Stimulated activated naive CD4-positive, alpha-beta T cell (primary cell): Measurements from ENCODE around the gene ANO10.

Experiments
- DNase-seq, 6 experiments: peaks; one replicate each; lab custom pipeline; 2025; lab: John Stamatoyannopoulos, UW

ANO10 gene

DNA sequence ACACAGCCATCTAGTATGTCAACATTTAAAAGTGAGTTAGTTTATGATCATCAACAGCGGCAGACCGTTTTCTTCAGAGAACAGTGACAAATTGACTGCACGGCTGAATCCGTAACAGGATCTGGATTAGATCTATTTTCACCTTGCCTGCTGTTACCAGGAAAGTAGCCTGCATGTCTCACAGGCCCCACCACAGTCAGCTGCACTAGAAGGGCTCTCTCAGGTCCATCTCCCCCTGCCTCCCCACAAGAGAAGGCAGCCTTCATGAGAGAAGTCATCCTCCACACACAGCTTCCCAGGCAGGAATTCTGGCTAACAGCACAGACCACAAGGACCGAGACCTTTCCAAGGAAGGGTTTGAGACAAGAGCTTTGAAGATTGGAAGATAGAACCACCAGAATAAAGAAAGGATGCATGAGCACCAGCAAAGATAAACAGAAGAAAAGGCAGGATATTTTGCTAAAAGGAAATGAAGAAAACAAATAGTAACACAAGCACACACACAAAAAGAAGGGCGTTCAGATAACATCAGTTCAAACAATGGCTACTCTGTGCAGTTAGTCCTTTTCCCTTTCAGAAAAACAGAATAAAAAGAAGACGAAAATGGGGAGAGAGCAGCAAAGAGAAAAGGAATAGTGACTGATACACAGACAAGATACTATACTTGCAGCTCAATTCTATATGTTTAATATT, 208.0 kb downstream of the ANO10 start:
- DNase-seq: no peak

GRCh38 chr3:43411429-43411828, 210.4 kb downstream of the ANO10 start:
- DNase-seq: no peak

DNA sequence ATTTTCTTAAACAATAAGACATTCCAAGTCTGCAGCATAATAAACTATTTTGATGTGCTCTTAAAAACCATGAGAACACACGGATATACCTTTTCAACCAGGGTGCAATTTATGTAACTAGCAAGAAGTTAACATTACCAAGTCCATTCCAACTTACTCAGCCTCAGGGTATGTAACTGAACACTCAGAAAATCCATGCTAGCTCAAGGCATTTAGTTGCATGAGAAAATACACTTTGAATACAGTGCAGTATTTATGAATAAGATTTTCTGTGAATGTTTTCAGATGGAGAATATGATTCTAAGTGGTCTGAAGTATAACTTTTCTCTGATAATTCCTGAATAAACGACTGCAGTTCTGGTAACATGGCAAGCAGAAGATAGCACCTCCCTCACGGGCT, 211.2 kb downstream of the ANO10 start:
- no peak for DNase-seq

DNA sequence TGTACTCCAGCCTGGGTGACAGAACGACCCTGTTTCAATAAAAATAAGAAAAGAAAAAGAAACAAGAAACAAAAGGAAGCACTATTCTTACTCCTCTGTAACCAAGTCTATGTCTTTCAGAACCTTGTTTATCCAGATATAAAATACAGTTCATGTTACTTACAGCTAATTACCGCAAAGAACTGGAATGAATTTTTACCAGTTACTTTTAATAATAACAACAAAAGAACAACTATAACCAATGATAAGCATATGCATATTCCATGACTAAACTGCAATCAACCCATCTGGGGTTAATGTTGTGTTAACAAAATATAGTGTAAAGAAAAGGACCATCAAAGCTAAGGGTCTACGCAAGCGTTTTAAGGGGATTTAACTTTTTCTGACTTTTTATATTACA, 212.3 kb downstream of the ANO10 start:
- no peak for DNase-seq

DNA sequence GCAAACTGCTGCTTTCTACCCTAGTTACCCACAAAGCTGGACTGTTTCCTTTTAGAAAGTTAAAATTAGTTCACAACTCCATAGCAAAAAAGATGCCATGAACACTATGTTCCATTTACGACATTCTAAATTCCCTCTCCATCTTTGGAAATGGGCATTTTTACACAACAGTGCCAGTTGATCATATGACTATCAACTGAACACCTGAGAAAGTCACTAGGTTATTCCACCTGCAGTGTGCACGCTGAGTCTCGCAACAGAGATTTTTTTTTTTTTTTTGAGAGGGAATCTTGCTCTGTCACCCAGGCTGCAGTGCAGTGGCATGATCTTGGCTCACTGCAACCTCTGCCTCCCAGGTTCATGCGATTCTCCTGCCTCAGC, 215.2 kb downstream of the ANO10 start:
- DNase-seq: no peak

- DNase-seq: no peak
These were observed 215.7 kb downstream of the ANO10 start for GRCh38 chr3:43405888-43406642.

GRCh38 chr3:43400781-43401730, 220.8 kb downstream of the ANO10 start:
- DNase-seq: no peak

DNA sequence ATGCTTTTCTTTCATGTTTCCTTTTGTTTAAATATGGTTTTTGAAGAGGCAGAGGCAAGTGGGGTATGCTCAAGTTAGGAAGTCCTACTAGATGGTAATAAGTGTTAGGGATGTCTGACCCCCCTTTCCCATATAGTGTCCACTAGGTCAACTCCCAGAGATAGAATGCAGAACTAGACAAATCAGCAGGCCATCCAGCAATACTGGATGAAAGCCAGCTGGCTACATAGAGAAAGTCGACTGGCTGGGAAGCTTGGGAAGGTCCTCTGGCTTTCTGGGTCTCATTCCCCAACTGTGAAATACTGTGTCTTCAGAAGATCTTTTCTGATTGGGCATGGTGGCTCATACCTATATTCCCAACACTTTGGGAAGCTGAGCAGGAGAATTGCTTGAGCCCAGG, 221.6 kb downstream of the ANO10 start:
- DNase-seq: no peak

DNA sequence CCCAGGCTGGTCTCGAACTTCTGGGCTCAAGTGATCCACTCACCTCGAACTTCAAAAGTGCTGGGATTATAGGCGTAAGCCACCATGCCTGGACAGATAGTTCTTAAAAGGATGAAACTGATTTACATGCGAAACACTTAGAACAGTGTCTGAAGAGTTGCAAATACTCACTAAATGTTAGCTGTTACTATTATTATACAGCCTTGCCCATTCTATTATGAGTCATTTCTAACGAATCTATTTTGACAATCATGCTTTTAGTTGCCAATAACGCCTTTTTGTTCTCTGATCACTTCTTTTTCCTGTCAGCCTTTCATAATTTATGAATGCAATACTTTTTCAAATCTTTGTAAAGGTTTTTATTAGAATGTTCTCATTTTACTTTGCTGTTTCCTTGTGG, 222.8 kb downstream of the ANO10 start:
- no peak for DNase-seq

GRCh38 chr3:43394041-43394554, 227.7 kb downstream of the ANO10 start:
- DNase-seq: no peak

- no peak for DNase-seq
These were observed 230.2 kb downstream of the ANO10 start for GRCh38 chr3:43391621-43392020.

DNA sequence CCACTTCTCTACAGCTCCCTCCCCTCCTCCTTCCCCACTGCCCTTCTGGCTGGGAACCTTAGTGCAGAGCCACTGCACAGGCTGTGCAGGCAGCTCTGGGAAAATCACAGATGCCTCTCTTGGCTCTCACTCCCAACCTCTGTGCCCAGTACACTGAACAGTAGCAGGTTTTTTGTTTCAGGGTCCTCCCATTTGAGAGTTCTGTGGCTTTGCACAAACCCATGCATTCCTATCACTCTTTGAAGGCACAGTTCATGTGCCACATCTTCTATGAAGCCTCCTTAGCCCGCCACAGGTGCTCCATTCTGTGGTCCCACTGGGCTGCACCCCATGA, 231.6 kb downstream of the ANO10 start:
- DNase-seq: peak in 1 of 6 experiments; percentile 14

DNA sequence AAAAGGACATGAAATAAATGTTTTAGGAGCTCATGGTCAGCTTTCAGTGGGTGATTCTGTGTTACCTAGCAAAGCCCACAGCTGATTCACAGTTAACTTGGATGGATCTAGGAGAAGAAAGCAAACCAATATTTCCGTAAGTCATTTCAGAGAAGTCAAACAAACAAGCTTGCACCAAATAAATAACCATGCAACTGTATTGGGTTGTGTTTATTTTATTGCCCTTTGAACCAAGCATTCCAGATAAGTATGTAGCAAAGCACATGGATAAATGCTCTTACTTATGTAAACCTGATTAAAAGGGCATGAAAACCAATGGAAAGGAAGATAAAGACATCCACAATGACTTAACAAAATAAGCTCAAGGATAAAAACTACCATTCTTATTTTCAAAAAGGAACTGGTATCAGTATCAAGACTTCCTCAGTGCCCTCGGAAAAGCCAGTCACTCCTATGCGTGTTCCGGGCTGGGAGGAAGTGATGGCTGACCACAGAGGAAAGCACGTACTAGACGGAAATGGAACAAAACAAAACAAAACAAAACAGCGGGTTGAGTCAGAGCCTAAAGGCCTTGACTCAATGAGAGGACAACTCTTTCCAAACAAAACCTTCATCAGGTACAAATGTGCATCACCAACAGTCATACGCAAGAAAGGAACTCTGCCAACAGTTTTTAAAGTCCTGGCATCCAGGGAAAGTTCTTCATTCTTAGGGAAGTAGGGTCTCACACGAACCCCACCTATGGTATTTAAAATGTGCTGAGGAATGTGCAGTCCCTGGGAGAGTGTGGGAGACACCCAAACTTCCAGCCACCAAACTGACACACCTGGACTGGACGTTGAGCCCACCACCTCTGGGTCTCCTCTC, 232.2 kb downstream of the ANO10 start:
- DNase-seq: peak; percentile 39 to 85 (median 69)

GRCh38 chr3:43388915-43389314, 232.9 kb downstream of the ANO10 start:
- DNase-seq: peak in 1 of 6 experiments; percentile 34

GRCh38 chr3:43388175-43388574, 233.6 kb downstream of the ANO10 start:
- no peak for DNase-seq

- no peak for DNase-seq
These were observed 242.5 kb downstream of the ANO10 start for GRCh38 chr3:43379343-43379742.

DNA sequence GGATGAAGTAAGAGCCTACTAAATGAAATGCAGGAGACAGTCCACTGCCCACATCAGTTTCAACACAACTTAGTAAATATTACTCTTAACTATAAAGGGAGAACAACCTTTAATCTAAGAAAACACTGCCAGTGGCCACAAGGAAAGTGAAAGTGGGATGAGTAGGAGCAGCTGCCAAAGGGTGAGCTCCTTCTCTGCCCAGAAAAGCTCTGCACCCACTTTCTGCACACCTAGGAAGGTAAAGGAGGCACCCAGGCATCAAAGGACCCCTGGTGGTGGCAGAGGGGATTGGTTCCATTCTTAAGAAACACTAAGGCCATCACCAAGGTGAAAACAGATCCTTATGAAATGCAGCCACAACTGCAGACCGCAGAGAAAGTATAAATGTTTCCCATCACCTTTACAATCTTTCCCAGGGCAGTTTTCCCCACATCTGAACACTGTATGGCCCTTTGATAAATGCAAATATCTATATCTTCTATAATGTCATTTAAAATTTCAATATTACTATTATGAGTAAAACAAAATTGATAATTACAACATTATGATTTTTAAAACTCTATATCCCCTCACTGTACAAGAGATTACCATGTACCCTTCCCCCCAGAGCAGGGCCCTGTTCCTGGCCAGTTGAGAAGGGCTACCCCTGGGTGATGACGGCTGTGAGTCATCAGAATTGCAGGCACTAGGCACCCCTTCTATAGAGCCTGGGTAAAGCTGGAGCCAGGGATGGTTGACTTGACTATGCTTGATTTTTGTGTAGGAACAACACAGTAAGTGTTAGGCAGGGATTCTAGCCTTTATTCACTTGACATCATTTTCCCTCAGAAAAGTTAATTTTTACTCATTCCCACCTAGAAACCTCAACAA, 243.5 kb downstream of the ANO10 start:
- DNase-seq: peak; percentile 43 to 80 (median 58)

DNA sequence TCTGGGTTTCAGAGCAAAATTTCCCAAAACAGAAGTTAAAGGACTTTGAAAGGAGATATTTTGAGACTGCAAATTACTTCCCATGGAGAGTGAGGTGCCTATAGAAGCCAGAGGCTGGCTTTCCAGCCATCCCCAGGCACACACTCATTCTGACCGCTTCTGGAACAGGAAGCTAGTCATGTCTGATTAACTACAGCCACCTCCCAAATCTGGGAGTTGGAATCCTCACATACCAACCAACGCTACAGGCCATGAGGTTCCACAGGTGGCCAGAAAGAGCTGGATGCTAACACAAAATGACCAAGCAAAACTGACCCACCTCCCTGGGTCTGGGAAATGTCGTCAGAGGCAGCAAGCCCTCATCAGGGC, 248.3 kb downstream of the ANO10 start:
- no peak for DNase-seq

- DNase-seq: no peak
These were observed 248.8 kb downstream of the ANO10 start for GRCh38 chr3:43372809-43373559.
